A673 (cell line): ENCODE results near the gene SEMA3E.

Source experiments
- CTCF ChIP-seq: fragments of 300-800, 200-600 bp; sonication (generic); conservative IDR thresholded peaks from 2 replicates; pipeline ENCODE4 v1.5.1; 2017; ENCODE audit warnings: low read depth, mild to moderate bottlenecking, antibody characterized with exemption, low read length, moderate library complexity, mixed read lengths
- EZH2 ChIP-seq: fragments of 200-600 bp; sonication (generic); IDR thresholded peaks from 2 replicates; pipeline ENCODE4 v1.6.1; 2017; ENCODE audit warnings: borderline replicate concordance, low read depth, mild to moderate bottlenecking, mixed read lengths, antibody characterized with exemption, low read length; ENCODE audit not compliant: poor library complexity, severe bottlenecking

- no peak for TF ChIP-seq EZH2
- no peak for TF ChIP-seq CTCF
Observed at GRCh38 chr7:83610649-83611304, 38.2 kb downstream of the SEMA3E start.
